GM21619 (cell line): ENCODE measurements around the gene LYPLAL1.
A peak's percentile ranks its signal among the peaks of the same experiment; 100 is the strongest.

Experiments used
- ATAC-seq: cut with Tn5 transposase; IDR thresholded peaks from one replicate; pipeline ENCODE4 v1.9.1; 2021; ENCODE audit not compliant: unreplicated experiment

LYPLAL1 gene

DNA sequence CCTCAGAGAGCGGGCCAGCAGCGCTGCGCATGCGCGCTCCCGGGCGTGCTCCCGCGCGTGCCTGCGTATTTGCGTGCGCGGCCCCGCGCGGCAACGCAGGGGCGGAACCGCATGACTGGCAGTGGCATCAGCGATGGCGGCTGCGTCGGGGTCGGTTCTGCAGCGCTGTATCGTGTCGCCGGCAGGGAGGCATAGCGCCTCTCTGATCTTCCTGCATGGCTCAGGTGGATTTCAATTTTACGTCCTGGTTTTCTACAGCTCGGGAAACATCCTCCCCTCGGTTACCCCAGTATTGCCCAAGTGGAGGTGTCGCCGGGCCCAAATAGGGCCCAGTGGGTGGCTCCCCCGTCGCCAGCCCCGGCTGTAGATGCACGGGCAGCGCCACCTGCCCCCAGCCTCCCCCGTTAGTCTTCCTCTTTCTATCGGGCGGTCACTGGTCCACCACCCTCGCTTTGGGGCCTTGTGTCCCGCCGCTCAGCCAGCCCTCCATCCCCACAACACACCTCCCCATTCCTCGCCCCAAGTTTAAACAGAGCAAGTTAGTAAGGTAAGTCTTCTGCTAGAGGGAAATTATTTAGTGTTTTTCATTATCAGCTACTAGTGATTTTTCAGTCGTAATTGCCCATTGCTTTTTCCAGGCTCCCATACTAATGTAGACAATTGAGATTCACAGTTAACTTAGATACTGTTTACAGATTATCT is at the start of gene LYPLAL1:
LYPLAL1 (plus strand) TSS at position 121 of the 702 bp plus-strand sequence; CDS start at position 134, 13 bp downstream.
- peak; percentile 63 for ATAC-seq

DNA sequence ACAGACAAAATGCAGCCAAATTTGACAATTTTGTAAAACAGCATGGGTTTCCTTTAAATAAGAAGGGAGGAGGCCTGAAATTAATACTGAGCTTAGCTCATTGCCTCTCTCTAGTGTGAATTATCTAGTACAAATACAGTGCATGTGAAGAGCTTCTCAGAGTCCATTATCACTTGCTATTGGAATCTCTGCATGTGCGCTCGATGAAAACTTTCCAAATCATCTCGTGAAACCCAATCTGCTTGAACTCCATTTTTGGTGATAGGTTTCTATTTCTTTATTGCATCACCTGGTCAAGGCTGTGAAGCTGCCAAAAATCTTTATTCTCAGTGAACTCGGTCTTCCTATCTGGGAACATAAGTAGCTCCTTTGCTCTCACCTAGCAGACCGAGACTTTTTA is 49.5 kb upstream of the LYPLAL1 start:
- ATAC-seq: no peak

DNA sequence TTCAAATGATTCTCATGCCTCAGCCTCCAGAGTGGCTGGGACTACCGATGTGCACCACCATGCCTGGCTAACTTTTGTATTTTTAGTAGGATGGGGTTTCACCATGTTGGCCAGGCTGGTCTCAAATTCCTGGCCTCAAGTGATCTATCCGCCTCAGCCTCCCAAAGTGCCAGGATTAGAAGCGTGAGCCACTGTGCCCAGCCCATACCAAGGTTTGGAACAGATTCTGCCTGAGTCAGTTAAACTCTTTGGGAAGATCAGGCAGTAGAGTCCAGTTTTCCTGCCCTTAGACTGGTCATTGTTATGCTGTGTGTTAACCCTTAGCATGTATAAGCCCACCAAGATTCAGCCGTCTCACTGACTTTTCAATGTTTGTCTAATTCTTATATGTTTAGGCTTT is 48.3 kb upstream of the LYPLAL1 start:
- no peak for ATAC-seq

DNA sequence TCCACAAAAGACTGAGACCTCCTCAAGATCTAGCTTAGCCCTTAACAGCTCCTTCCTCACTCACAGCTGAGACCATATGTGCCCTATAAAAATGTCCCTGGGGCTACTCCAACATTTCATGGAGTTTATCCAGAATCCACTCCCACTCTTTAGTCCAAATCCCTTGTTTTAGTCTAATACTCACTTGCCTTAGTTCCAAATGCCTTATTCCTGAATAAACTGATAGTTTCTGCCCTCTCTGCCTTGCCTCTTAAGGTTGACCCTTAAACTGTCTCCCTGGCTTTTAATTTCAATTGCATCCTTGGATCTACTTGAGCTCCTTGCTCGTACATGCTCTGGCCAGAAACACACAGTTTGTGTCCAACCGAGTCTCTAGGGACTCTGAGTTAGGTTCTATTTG is 47.3 kb upstream of the LYPLAL1 start:
- no peak for ATAC-seq

DNA sequence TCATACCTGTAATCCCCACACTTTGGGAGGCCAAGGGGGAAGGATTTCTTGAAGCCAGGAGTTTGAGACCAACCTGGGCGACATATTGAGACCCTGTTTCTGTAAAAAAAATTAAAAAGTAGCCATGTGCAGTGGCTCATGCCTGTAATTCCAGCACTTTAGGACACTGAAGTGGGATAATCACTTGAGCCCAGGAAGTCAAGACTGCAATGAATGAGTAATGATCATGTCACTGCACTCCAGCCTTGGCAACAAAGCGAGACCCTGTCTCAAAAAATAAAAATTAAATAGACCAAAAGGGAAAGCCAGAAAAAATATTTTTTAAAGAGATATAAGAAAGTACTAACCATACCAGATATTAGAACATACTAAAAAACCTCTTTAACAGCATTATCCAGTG is 44.7 kb upstream of the LYPLAL1 start:
- no peak for ATAC-seq

DNA sequence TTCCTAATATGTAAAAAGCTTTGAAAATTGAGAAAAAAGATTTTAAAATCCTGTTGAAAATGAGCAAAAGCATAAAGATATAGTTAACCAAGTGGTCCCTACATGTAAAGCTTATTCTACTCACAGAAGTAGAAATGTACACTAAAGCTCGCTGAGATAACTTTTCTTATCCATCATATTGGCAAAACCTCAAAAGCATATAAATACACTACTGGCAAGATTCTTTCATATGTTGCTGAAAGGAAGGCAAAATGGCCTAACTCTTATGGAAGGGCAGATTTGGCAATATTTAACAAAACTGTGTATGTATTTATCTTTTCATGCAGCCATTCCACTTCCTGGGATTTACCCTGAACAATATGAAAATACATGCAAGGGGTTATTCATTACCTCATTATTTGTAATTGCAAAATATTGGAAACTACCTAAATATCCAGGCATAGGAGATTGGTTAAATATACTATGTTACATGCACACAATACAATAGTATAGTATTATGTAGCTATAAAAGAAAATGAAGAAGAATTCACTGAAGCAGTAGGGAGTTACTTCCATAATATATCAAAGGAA is 43.2 kb upstream of the LYPLAL1 start:
- ATAC-seq: peak; percentile 49

DNA sequence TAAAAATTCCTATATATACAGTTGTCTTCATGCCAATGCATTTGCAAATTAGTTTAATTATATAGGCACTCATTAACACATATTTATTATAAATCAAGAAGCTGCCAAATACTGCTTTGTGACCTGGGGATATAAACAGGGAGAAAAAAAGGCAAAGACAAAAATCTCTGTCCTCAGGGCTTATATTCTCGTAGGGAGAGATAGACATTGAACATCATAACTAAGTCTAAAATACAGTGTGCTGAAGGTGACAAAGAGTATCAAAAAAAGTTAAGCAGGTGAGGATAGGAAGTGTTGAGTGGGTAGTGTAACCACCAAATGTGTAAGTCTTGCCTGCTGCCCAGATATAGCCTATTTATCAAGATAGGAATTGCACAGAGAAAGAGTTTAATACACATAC is 40.7 kb upstream of the LYPLAL1 start:
- ATAC-seq: no peak

DNA sequence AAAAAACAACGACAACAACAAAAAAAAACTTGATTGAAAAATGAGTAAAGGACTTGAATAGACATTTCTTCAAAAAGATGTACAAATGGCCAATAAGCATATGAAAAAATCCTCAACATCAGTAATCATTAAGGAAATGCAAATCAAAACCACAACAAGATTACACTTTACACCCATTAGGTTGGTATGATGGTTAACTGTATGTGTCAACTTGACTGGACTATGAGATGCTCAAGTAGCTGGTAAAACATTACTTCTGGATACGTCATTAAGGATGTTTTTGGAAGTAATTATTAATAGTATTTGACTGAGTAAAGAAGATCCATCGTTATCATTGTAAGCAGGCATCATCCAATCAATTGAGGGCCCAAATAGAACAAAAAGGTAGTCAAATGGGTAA is 34.9 kb upstream of the LYPLAL1 start:
- ATAC-seq: peak; percentile 75

DNA sequence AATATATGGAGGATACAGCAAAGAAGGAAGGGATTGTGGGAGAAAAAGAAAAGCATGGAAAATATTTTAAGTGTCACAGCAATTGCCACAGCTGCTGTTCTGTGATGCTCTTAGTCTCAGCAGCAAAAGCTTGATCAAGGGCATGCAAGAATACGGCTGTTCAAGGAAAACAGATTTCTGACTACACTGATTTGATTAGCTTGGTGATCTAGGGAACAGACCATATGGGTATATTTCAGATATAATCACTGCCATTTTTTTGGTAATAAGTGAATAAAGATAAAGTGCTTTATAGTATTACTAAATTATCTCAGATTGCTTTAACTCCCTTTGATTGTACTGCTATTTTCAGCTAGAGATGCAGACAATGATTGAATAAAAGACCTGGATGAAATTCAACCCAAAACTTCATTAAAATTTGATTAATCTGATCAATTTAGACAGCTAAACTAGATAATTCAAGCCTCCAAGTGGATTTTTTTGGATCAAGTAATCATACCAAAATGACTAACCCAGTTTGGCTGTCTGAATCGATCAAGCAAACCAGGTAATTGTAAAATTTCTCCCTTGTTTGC is 33.3 kb upstream of the LYPLAL1 start:
- ATAC-seq: no peak

DNA sequence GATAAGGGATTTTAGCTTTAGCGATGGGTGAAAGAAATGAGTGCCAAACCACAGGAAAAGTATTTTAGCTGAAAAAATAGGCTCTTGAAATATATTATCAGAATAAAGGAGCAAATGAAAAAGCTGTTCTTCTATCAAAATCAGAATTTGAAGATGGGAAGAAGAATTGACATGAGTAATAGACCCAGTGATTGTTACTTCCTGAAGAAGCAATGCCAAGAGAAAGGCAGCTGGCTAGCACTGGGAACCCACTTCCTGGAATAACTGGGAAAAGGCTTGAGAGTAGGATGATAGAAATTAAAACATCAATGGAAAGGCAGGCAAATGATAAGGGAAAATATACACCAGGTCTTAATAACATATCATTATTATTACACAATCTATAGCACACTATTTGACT is 29.9 kb upstream of the LYPLAL1 start:
- no peak for ATAC-seq

DNA sequence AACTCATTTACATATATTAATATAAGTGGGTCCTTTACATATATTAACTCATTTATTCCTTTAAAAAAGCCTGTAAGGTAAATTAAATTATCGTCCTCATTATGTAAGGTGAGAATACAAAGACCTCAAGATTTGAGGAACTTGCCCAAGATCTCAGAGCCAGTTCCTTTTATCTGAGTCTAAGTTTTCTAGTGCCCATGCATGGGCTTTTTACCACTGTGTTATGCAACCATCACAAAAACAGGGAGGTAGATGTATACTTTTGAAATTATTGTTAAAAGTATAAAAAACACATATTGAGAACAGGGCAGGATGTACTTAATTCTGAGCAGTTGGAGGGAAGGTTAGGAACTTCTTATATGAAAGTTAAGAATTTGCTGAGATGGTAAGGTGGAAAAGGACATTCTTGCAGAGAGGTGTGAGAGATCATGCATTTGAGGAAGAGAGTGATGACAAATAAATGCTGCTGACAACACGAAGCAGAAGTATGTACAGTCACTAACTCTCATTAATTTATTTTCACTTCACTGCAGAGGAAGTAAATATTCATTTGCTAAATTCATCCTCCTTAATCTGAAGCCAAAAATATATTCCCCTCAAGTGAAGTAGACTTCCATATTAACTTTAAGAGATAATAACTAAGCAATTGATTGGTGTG is 28.9 kb upstream of the LYPLAL1 start:
- no peak for ATAC-seq

DNA sequence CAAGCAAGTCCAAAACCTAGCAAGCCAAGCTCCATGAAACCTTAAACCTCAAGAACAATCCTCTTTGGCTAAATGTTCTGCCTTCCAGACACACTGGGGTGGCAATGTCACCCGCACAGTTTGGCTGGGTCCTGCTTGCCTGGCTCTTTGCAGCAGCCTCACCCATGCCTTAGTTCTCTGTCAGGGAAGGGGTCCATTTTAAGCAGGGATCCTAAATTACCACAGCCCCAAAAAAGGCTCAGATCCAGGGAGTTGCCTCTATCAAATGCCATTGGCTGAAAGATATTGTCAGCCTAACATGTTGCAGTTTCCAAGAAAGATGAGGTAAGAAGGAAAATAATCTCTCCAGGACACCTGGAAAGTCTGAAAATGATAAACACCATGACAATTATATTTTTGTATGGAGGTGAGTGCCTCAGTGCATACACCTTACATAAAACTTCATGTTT is 26.1 kb upstream of the LYPLAL1 start:
- no peak for ATAC-seq

DNA sequence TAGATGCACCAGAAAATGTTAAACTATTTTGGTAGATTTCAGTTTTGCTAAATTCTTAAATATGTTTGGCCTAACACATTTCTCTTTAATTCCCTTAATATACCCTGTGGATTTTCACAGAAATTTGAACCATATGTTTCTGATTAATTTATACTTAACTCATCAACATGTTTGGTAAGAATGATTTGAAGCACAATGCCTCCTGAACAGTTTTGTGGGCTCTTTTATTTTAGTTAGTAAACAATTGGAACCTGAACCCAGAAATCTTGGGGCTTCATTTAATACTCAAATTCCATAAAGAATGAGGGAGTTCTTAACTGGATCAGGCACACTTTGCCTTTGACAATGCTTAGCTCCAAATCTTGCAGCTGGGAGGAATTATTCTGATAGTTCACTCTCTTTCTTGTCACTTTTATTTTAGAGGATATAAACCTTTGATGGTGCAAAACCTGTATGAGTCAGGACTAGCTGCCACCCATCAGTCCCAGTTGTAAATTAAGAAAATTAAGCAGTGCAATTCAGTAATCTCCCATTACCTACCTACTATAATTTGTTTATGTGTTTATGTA is 24.6 kb upstream of the LYPLAL1 start:
- no peak for ATAC-seq

DNA sequence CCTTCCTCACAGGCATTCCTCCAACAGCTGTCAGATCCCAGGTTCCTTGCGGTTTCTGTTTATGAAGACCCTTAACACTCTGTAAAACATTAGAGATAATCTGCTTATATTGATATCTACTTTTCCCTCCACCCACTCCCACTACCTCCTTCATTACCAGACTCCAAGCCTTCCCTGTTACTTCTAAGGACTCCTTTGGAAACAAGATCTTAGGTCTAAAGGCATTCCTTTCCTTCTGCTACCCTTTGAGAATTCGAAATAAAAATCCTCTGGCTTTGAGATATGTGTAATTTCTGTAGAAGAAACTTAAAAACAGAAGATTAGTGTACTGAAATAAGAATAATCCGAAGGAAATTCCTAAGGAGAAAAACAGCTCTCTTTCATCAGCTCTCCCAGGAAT is 23.7 kb upstream of the LYPLAL1 start:
- ATAC-seq: no peak

DNA sequence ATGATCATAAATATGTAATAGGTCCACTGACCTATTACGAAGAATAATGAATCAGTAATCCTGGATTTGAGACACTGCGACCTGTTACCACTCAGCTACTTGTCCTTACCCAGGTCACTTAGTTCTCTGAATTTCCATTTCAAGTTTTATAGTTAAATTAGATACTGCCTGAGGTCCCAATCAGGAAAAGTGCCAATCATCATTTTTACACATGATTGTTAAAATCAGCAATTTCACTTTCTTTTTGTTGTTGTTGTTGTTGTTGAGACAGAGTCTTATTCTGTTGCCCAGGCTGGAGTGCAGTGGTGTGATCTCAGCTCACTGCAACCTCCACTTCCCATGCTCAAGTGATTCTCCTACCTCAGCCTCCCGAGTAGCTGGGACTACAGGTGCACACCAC is 22.8 kb upstream of the LYPLAL1 start:
- no peak for ATAC-seq

DNA sequence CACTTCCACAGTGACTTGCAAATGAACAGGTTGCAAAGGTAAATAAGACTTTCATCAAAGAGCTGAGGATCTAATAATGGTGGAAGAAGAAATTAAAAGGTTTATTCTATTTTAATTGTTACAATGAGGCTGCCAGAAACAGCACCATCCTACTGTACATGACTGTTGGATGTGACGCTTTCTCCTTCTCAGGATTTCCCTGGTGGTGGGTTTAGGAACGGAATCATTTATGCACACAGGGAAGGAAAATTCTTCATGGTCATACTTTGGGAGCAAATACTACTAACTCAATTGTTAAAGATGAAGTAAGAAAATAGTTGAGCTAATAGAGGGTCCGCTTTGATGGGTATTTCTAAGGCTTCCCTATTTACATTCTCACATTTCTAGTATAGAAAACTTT is 22.2 kb upstream of the LYPLAL1 start:
- ATAC-seq: no peak

DNA sequence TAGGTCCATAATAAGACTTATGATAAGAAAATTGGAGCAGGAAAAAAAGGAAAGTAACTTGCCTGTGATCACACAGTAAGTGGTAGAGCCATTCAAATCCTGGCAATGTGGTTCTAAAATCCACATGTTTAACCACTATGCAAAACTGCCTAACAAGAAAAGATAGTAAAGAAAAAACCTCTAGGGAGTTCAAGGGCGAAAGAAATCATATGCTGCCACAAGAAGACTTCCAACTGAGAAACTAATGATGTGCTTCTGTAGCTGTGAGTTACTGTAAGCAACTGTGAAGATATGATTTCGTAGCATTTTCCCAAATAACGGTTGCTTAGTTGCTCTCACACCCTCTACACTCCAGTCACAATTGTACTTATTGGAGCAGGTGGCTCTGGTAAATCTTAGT is 20.9 kb upstream of the LYPLAL1 start:
- no peak for ATAC-seq

DNA sequence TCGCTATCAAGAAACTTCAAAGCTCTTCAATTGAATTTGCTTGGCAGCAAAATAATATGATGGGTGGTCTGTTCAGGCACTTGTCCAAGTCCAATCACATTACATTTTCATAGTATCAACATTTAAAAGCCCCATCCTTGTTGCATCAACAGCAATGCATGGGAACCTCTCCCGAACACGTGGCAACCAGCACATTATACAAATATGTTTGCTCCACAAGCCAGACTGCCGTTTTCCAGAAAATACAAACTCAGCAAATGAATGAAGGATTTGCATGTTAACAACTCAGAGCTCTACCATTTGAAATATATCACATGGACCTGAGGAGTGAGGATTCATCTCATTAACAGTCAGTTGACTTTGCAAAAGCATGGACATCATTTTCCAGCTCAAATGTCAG is 20.0 kb upstream of the LYPLAL1 start:
- ATAC-seq: no peak

DNA sequence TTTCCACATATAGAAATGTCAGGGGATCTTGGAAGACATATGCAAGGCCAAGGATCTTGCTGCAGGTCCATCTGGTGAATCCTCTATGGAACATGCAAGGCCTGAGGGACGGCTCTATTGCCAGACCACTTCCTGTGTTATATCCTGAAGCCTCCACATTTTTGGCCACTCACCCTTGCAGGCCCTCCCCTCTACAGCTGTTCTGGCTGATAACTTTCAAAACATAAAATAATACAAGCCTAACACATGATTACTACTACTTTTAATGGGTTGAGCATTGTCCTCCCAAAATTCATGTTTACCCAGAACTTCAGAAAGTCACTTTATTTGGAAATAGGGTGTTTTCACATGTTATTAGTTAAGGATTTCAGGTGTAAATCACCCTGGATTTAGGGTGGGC is 18.5 kb upstream of the LYPLAL1 start:
- no peak for ATAC-seq

DNA sequence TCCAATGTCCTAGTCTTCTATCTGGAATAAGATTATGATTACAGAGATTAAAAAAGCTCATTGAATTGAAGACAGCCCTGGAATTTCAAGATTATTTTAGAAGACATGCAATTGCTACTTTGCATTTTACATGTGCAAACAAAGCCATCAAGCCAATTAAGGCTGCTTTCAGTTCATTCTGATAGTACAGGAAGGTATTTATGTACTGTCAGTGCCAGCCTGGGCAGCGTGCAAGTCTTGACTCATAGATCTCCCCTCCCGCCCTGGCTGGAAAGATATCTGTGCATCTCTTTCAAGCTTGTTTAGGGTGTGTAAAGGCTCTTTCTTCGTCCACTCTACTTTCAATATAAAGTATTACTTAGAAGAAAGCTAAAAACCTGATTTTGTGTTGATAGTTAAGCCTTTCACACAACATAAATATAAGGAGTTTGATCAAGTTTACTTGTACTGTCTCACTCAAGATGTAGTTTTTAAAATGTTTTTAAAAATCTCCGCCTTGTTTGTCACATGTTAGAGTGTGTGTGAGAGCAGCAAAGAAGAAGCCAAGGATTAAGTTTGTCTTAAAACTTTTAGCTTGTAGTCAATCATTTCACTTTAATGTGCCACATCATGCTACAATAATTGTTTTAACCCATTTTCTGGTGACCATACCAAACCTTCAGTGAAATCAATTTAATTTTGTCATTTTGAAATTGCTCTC is 13.6 kb upstream of the LYPLAL1 start:
- no peak for ATAC-seq

DNA sequence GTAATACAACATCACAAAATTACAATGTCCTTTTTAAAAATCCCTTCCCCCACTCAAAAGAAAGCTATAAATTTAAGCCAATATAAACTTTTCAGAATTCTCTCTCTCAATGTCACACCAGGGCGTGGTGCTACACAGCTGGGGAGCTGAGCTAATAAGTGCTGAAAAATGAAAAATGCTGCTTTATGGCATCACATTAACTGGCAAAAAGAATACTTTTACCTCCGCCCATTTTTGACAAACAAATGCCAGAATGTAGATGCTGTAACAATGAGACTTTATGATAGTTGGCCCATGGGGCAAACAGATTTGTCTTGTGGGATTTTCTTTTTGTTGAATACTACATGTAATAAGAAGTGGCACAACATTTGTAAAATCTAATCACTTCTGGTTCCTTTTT is 12.7 kb upstream of the LYPLAL1 start:
- no peak for ATAC-seq
